Caco-2 (cell line): ENCODE data around the gene UCN. TPM values are rescaled to one million over a fixed set of nuclear protein-coding genes. Genes with fewer than 3 reads are reported as not detected.

ENCODE experiments used
- BruUV-seq: library from RNA; stranded (reverse); fragments of 400-500 nt; replicated peaks from 2 replicates; lab custom pipeline; 2021; lab: Mats Ljungman, UMichigan
- CTCF ChIA-PET: fragments of 300-600 bp; sonication (Branson Sonifier 250); formaldehyde crosslinking; loops from one replicate; lab custom pipeline; 2022; ENCODE audit warnings: antibody characterized with exemption; lab: Charles Lee
- POLR2A ChIA-PET: fragments of 300-600 bp; sonication (Branson Sonifier 250); formaldehyde crosslinking; loops from one replicate; lab custom pipeline; 2022; ENCODE audit warnings: antibody characterized with exemption; lab: Charles Lee
- DNase-seq, 2 experiments: peaks; one replicate each; pipeline versions ENCODE4 v3.0.0 to v3.0.0-alpha.2; 2020 to 2022
- H3K27me3 ChIP-seq: replicated peaks from 2 replicates; pipeline ENCODE4 v1.6.0; 2011; ENCODE audit warnings: low read length; ENCODE audit not compliant: control insufficient read depth, insufficient read depth
- H3K36me3 ChIP-seq: 2 replicates; pipeline ENCODE4 v1.5.1; 2011; ENCODE audit warnings: low read length; ENCODE audit not compliant: control insufficient read depth, insufficient read depth
- H3K4me1 ChIP-seq: fragments of 250-450 bp; sonication (Bioruptor Pico); 2 replicates; pipeline ENCODE4 v1.5.1; 2020; ENCODE audit warnings: mild to moderate bottlenecking
- H3K4me3 ChIP-seq: 2 replicates; pipeline ENCODE4 v1.5.1; 2011; ENCODE audit warnings: low read depth, mild to moderate bottlenecking, control low read depth, low read length
- H3K9me3 ChIP-seq: fragments of 250-450 bp; sonication (Bioruptor Pico); 2 replicates; pipeline ENCODE4 v1.5.1; 2020; ENCODE audit warnings: mild to moderate bottlenecking, moderate library complexity
- H3K27ac Mint-ChIP-seq: one replicate; pipeline ENCODE4 v1.8.0; 2022; ENCODE audit warnings: mixed read lengths; ENCODE audit not compliant: unreplicated experiment
- H3K27me3 Mint-ChIP-seq: one replicate; pipeline ENCODE4 v1.8.0; 2022; ENCODE audit warnings: mixed read lengths; ENCODE audit not compliant: insufficient read depth, unreplicated experiment
- H3K36me3 Mint-ChIP-seq: one replicate; pipeline ENCODE4 v1.8.0; 2022; ENCODE audit warnings: mild to moderate bottlenecking, mixed read lengths; ENCODE audit not compliant: insufficient read depth, unreplicated experiment
- H3K4me1 Mint-ChIP-seq: one replicate; pipeline ENCODE4 v1.8.0; 2022; ENCODE audit warnings: low read depth, mixed read lengths; ENCODE audit not compliant: unreplicated experiment
- H3K4me3 Mint-ChIP-seq: one replicate; pipeline ENCODE4 v1.8.0; 2022; ENCODE audit warnings: mild to moderate bottlenecking, moderate library complexity, mixed read lengths; ENCODE audit not compliant: unreplicated experiment
- H3K9me3 Mint-ChIP-seq: one replicate; pipeline ENCODE4 v1.8.0; 2022; ENCODE audit warnings: mixed read lengths; ENCODE audit not compliant: unreplicated experiment
- intact Hi-C: fragments of 100-400 bp; cut with micrococcal nuclease; formaldehyde crosslinking; loops from one replicate; pipeline ENCODE4 v1.10.0; 2022; ENCODE audit not compliant: unreplicated experiment
- total RNA-seq: library from RNA; stranded (reverse); gene quantifications from 2 replicates; pipeline ENCODE4 v1.2.3, GENCODE V29; 2022
- TF ChIP-seq, protein P1 (sequence below), 2 experiments: fragments of 200-600 bp in 1 of 2; IDR thresholded peaks; 1 replicate in 1 of 2; 2 replicates in 1 of 2; pipeline versions ENCODE4 v1.5.1 to v1.8.0; 2011 to 2022; ENCODE audit warnings: antibody characterized with exemption in 1 of 2, control low read depth in 1 of 2, inconsistent platforms in 1 of 2, low read depth in 1 of 2, low read length in 1 of 2, mild to moderate bottlenecking in 1 of 2, moderate library complexity in 1 of 2; ENCODE audit not compliant: insufficient read depth in 1 of 2, severe bottlenecking in 1 of 2, unreplicated experiment in 1 of 2

Gene UCN
- total RNA-seq, 1 experiment from 2014 or later, result not detected

DNA sequence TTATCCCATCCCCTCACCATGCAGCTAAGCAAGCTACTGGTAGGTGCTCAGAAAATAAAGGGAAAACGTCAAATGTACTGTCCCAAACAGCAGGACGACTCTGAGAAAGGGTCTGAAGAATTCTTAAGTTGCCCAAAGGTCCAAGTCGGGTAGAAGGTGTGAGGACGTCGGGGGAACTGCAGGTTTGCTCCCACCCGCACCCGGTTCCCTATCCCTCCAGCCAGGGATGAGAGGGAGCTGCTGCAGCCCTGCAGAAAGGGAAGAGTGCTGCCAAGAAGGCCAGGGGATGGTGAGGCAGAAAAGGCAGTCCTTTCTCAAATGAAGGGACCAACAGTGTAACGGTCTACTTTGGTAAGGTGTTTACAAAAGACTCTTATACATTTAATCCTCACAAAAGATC lies 6.9 kb upstream of the UCN start:
- no peak overlapping the region for H3K27ac Mint-ChIP-seq
- no peaks in the 10 kb centered on the region for H3K9me3 ChIP-seq
- BruUV-seq, result no TSS peak
- TF ChIP-seq, protein P1, sequence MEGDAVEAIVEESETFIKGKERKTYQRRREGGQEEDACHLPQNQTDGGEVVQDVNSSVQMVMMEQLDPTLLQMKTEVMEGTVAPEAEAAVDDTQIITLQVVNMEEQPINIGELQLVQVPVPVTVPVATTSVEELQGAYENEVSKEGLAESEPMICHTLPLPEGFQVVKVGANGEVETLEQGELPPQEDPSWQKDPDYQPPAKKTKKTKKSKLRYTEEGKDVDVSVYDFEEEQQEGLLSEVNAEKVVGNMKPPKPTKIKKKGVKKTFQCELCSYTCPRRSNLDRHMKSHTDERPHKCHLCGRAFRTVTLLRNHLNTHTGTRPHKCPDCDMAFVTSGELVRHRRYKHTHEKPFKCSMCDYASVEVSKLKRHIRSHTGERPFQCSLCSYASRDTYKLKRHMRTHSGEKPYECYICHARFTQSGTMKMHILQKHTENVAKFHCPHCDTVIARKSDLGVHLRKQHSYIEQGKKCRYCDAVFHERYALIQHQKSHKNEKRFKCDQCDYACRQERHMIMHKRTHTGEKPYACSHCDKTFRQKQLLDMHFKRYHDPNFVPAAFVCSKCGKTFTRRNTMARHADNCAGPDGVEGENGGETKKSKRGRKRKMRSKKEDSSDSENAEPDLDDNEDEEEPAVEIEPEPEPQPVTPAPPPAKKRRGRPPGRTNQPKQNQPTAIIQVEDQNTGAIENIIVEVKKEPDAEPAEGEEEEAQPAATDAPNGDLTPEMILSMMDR (IDR thresholded peaks at IDR 0.05; ENCODE audit: insufficient read depth in 1 of 2, low read depth in 1 of 2, low read length in 1 of 2, severe bottlenecking in 1 of 2, unreplicated experiment in 1 of 2), result no peak
- no peaks in the 10 kb centered on the region for H3K36me3 ChIP-seq
- intact Hi-C loops, result no loop called here
- H3K27me3 ChIP-seq, result no peaks in the 10 kb centered on the region; the same call in 1 of the 2 replicates
- H3K4me3 Mint-ChIP-seq, result no peak overlapping the region
- no peaks in the 10 kb centered on the region for H3K9me3 Mint-ChIP-seq
- peaks cover 11% of the 10 kb centered on the region for H3K4me1 Mint-ChIP-seq
- H3K4me3 ChIP-seq, result no peak overlapping the region
- DNase-seq, result no peak
- no peaks in the 10 kb centered on the region for H3K27me3 Mint-ChIP-seq
- ChIA-PET CTCF (no interaction called here), POLR2A (no interaction called here)
- no peaks in the 10 kb centered on the region for H3K36me3 Mint-ChIP-seq
- peaks cover 16% of the 10 kb centered on the region for H3K4me1 ChIP-seq

GRCh38 chr2:27314709-27315108 lies 6.5 kb upstream of the UCN start:
- no peak overlapping the region for H3K4me3 ChIP-seq
- no peak for DNase-seq
- H3K9me3 ChIP-seq, result no peaks in the 10 kb centered on the region
- TF ChIP-seq, protein P1 (IDR thresholded peaks at IDR 0.05; ENCODE audit: insufficient read depth in 1 of 2, low read depth in 1 of 2, low read length in 1 of 2, severe bottlenecking in 1 of 2, unreplicated experiment in 1 of 2), result no peak
- no peaks in the 10 kb centered on the region; the same call in 1 of the 2 replicates for H3K27me3 ChIP-seq
- H3K4me1 ChIP-seq, result peaks cover 16% of the 10 kb centered on the region
- CTCF ChIA-PET, result no interaction called here
- H3K4me3 Mint-ChIP-seq, result no peak overlapping the region
- H3K36me3 ChIP-seq, result no peaks in the 10 kb centered on the region
- H3K4me1 Mint-ChIP-seq, result peaks cover 11% of the 10 kb centered on the region
- no peaks in the 10 kb centered on the region for H3K27me3 Mint-ChIP-seq
- H3K9me3 Mint-ChIP-seq, result no peaks in the 10 kb centered on the region
- no peak overlapping the region for H3K27ac Mint-ChIP-seq
- H3K36me3 Mint-ChIP-seq, result peaks cover 4% of the 10 kb centered on the region
- BruUV-seq, result no TSS peak
- POLR2A ChIA-PET, result no interaction called here
- intact Hi-C loops, result no loop called here

DNA sequence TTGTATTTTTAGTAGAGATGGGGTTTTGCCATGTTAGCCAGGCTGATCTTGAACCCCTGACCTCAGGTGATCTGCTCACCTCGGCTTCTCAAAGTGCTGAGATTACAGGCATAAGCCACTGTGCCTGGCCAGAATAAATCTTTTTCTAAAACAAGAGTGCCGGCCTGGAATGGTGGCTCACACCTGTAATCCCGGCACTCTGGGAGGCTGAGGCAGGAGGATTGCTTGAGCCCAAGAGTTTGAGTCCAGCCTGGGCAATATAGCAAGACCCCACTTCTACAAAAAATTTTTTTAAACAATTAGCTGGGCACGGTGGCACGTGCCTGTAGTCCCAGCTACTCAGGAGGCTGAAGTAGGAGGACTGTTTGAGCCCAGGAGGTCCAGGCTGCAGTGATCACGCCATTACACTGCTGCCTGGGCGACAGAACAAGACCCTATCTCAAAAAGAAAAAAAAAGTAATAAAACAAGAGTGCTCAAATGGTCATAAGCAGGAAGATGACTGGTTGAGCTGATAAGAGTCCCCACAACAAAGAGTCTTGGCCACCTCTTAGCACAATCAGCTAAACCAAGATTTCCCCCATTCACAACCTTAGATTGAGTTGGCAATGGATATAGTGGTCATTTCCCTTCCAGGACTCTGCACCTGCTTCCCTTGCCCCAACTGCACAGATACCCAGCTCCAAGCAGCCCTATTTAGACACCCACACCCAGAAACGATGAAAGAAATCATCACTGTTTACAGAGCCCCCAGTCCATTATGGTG lies 5.8 kb upstream of the UCN start:
- Mint-ChIP-seq H3K36me3 (peaks cover 7% of the 10 kb centered on the region), H3K9me3 (no peaks in the 10 kb centered on the region), H3K4me3 (no peak overlapping the region), H3K27ac (no peak overlapping the region), H3K27me3 (no peaks in the 10 kb centered on the region), H3K4me1 (peaks cover 11% of the 10 kb centered on the region)
- POLR2A ChIA-PET, result no interaction called here
- BruUV-seq, result no TSS peak
- H3K4me1 ChIP-seq, result peaks cover 16% of the 10 kb centered on the region
- no peaks in the 10 kb centered on the region; the same call in 1 of the 2 replicates for H3K27me3 ChIP-seq
- CTCF ChIA-PET, result no interaction called here
- TF ChIP-seq, protein P1 (IDR thresholded peaks at IDR 0.05; ENCODE audit: insufficient read depth in 1 of 2, low read depth in 1 of 2, low read length in 1 of 2, severe bottlenecking in 1 of 2, unreplicated experiment in 1 of 2), result no peak
- no peaks in the 10 kb centered on the region for H3K9me3 ChIP-seq
- H3K4me3 ChIP-seq, result no peak overlapping the region
- intact Hi-C loops, result no loop called here
- no peak for DNase-seq
- no peaks in the 10 kb centered on the region for H3K36me3 ChIP-seq
